Panc1 (cell line): ENCODE results near the gene FXYD4. TPM values are rescaled to one million over a fixed set of nuclear protein-coding genes. Genes with fewer than 3 reads are reported as not detected.

Source experiments
- ATAC-seq: fragments of 200-7000 bp; cut with Tn5 transposase; 2 replicates; pipeline ENCODE4 v1.9.1; 2020; ENCODE audit warnings: mild to moderate bottlenecking, moderate library complexity
- BruUV-seq: library from RNA; stranded (reverse); fragments of 400-500 nt; replicated peaks from 2 replicates; lab custom pipeline; 2021; lab: Mats Ljungman, UMichigan
- CTCF ChIA-PET: fragments of 300-600 bp; sonication (Branson Sonifier 250); formaldehyde crosslinking; loops from one replicate; lab custom pipeline; 2022; ENCODE audit warnings: antibody characterized with exemption; lab: Charles Lee
- POLR2A ChIA-PET: fragments of 300-600 bp; sonication (Branson Sonifier 250); formaldehyde crosslinking; loops from one replicate; lab custom pipeline; 2022; ENCODE audit warnings: antibody characterized with exemption; lab: Charles Lee
- DNase-seq: peaks from one replicate; pipeline ENCODE4 v3.0.0-alpha.2; 2010; ENCODE audit warnings: low read depth, low spot score
- H3K27ac ChIP-seq: 2 replicates; pipeline ENCODE4 v1.5.1; 2011; ENCODE audit warnings: mild to moderate bottlenecking, low read length, inconsistent platforms
- H3K27me3 ChIP-seq: fragments of 200-500 bp; sonication (Bioruptor generic); 2 replicates; pipeline ENCODE4 v1.6.0; 2014; ENCODE audit warnings: low read length, inconsistent platforms; ENCODE audit not compliant: control insufficient read depth, insufficient read depth
- H3K36me3 ChIP-seq: fragments of 200-500 bp; sonication (Bioruptor generic); 2 replicates; pipeline ENCODE4 v1.5.1; 2014; ENCODE audit warnings: inconsistent platforms, mild to moderate bottlenecking, low read length, moderate library complexity; ENCODE audit not compliant: control insufficient read depth, insufficient read depth
- H3K4me1 ChIP-seq: 2 replicates; pipeline ENCODE4 v1.5.1; 2011; ENCODE audit warnings: inconsistent platforms, mild to moderate bottlenecking, low read length, moderate library complexity; ENCODE audit not compliant: control insufficient read depth, insufficient read depth
- H3K4me3 ChIP-seq, 2 experiments: 2 replicates each; pipeline ENCODE4 v1.5.1; 2011 to 2012; ENCODE audit warnings: low read depth in 2 of 2, low read length in 2 of 2, mild to moderate bottlenecking in 2 of 2, inconsistent platforms in 1 of 2, moderate library complexity in 1 of 2
- H3K9me3 ChIP-seq: fragments of 200-500 bp; sonication (Bioruptor generic); 2 replicates; pipeline ENCODE4 v1.5.1; 2014; ENCODE audit warnings: low read depth, mild to moderate bottlenecking, inconsistent platforms, low read length, moderate library complexity; ENCODE audit not compliant: control insufficient read depth, insufficient read depth
- CTCF ChIP-seq: fragments of 450-650 bp; IDR thresholded peaks from 2 replicates; pipeline ENCODE4 v1.5.1; 2017; ENCODE audit warnings: mild to moderate bottlenecking
- POLR2AphosphoS5 ChIP-seq: IDR thresholded peaks from 2 replicates; pipeline ENCODE4 v1.6.1; 2012; ENCODE audit warnings: mild to moderate bottlenecking, low read depth, low read length, moderate library complexity
- REST ChIP-seq, 2 experiments: IDR thresholded peaks; 2 replicates each; pipeline ENCODE4 v1.6.1; 2011 to 2012; ENCODE audit warnings: low read depth in 2 of 2, control low read depth in 1 of 2, low read length in 1 of 2, mild to moderate bottlenecking in 1 of 2, moderate library complexity in 1 of 2; ENCODE audit not compliant: insufficient read depth in 1 of 2
- SIN3A ChIP-seq: IDR thresholded peaks from 2 replicates; pipeline ENCODE4 v1.6.1; 2012; ENCODE audit warnings: low read depth, mild to moderate bottlenecking, low read length, moderate library complexity, borderline replicate concordance; ENCODE audit not compliant: insufficient read depth
- TCF7L2 ChIP-seq: IDR thresholded peaks from 2 replicates; pipeline ENCODE4 v1.6.1; 2011; ENCODE audit warnings: mild to moderate bottlenecking, low read depth, low read length, inconsistent platforms
- in situ Hi-C: cut with HindIII; loops from 2 replicates; pipeline ENCODE4 v1.10.0; 2016; ENCODE audit warnings: low sequenced_read_pairs, low pct_unique_long_range_greater_than_20kb
- intact Hi-C: fragments of 100-400 bp; cut with micrococcal nuclease; formaldehyde crosslinking; loops from one replicate; pipeline ENCODE4 v1.10.0; 2022; ENCODE audit not compliant: unreplicated experiment
- total RNA-seq: library from RNA; stranded (reverse); gene quantifications from one replicate; pipeline ENCODE4 v1.2.1, GENCODE V29; 2021; ENCODE audit not compliant: unreplicated experiment

Gene FXYD4
- total RNA-seq, 1 experiment from 2014 or later: not detected

GRCh38 chr10:43411536-43411935 lies 40.1 kb downstream of the FXYD4 start:
- Histone ChIP-seq H3K4me1 (peaks cover 6% of the 10 kb centered on the region), H3K36me3 (peaks cover 4% of the 10 kb centered on the region; the same call in 1 of the 2 replicates), H3K27ac (no peak overlapping the region), H3K27me3 (no peaks in the 10 kb centered on the region), H3K4me3 (no peak overlapping the region), H3K9me3 (no peaks in the 10 kb centered on the region)
- in situ Hi-C loops: no loop called here
- TF ChIP-seq POLR2AphosphoS5: no peak
- no peak for TF ChIP-seq TCF7L2
- TF ChIP-seq CTCF: no peak
- TF ChIP-seq SIN3A: no peak
- no peak for TF ChIP-seq REST (IDR thresholded peaks at IDR 0.05; ENCODE audit: insufficient read depth in 1 of 2, low read depth in 2 of 2, low read length in 1 of 2)
- intact Hi-C loops: no loop called here
- DNase-seq: no peak
- ChIA-PET CTCF (no interaction called here), POLR2A (no interaction called here)
- BruUV-seq: no TSS peak
- no peak for ATAC-seq

- Histone ChIP-seq H3K27ac (no peak overlapping the region), H3K9me3 (no peaks in the 10 kb centered on the region), H3K36me3 (no peaks in the 10 kb centered on the region), H3K4me3 (no peak overlapping the region), H3K4me1 (0 out of 2 replicates have a peak, but pooled peaks cover 5% of the 10 kb centered on the region), H3K27me3 (no peaks in the 10 kb centered on the region)
- ATAC-seq: no peak
- BruUV-seq: no TSS peak
- in situ Hi-C loops (no loop called here), intact Hi-C loops (no loop called here)
- no peak for TF ChIP-seq REST (IDR thresholded peaks at IDR 0.05; ENCODE audit: insufficient read depth in 1 of 2, low read depth in 2 of 2, low read length in 1 of 2)
- TF ChIP-seq SIN3A: no peak
- no peak for TF ChIP-seq TCF7L2
- TF ChIP-seq CTCF: no peak
- TF ChIP-seq POLR2AphosphoS5: no peak
- DNase-seq: no peak
- ChIA-PET CTCF (no interaction called here), POLR2A (no interaction called here)
Observed at GRCh38 chr10:43415544-43415943, 44.1 kb downstream of the FXYD4 start.
